HG03469 (cell line): ENCODE results near the gene CHST2.
"Not testable (repeated sequence)": the region's sequence is repeated elsewhere in the genome, so short reads cannot be mapped to it uniquely, and the experiment has no call there.

ENCODE experiments used
- ATAC-seq: cut with Tn5 transposase; IDR thresholded peaks from one replicate; pipeline ENCODE4 v1.9.1; 2021; ENCODE audit warnings: mild to moderate bottlenecking, moderate library complexity, moderate number of reproducible peaks; ENCODE audit not compliant: unreplicated experiment

The CHST2 gene

DNA sequence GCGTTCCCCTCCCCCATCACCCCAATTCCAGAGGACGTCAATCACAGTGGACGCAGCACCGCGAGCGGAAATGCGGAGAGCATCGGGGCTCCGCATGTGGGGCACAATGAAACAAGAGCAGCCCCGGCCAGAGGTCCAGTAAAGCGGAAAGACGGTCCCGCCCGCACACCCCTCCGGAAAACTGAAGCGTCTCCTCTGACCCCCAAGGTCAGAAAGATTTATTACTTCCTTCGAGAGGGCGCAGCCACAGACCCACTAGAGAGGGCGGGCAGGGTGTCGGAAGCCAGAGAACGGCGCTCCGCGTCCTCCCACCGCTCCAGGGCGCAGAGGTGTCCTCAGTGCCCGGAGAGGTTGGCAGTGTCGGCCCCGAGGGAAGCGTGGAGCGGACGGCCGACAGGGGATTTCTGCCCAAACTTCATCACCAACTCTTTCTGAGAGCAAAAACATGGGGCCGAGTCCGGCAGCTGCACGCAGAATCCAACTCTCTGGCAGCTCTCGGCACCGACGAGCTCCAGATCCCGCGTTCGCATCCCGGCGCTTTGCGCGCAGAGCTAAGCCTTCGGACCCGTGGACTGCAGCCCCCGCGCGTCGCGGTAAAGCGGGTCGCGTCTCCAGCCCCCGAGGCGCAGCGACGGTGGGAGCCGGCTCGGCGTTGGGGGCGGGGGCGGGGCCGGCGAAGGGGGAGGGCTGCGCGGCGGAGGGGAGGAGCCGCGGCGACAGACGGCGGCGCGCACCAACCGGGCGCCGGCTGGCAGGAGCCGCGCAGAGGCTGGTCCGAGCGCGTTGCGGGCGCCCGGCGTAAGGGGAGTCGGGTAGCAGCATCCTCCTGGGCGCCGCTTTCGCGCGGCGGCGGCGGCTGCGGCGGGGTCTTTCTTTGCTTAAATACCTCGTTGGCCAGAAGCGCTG, at the start of gene CHST2:
TSS of gene CHST2 (plus strand) at position 763 of the 906 bp plus-strand sequence. CDS start 1,046 bp downstream, outside the sequence.
- peak; percentile 48 for ATAC-seq

DNA sequence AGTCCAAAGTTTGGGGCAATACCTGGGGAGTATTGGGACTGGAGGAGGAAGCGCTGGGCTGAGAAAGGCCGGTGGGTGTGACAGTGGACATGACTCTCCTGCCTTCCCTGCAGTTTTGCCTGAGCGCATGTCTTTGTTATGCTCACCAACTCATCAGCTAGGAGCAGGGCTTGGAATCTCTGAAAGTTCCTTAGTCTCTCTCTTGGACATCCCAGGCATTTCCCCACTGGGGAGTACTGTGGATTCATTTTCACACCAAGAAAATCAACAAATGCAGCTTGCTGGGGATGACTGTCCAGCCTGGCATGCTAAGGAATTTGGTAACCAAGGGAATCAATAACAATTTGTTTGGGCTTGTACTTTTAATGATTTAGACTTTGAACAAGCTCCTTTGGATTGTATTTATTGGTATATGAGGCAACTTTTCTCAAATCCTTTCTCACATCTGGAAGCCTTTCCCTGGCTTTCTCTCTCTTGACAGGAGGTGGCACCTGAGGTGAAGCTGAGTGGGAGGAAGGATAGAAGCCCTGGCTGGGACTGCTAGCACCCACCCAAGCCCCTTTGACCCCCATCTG, 48.5 kb upstream of the CHST2 start:
- ATAC-seq = no peak

DNA sequence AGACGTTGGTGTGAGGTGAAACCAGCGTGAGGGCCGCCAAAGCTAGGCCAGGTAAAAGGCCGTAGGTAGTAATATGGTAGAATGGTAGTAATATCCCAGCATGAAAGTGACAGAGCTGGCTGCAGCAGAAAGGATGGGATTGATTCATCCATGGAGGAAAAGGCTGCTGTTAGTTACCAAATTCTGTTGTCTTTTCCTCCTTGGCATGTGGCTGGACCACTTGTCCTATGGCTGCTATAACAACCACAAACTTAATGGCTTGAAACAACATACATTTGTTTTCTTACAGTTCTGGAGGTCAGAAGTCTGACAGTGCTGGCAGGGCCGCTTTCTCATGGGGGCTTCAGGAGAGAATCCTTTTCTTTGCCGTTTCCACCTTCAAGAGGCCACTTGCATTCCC, 47.8 kb upstream of the CHST2 start:
- ATAC-seq = no peak

GRCh38 chr3:143072298-143073020, 47.1 kb upstream of the CHST2 start:
- not testable (repeated sequence) for ATAC-seq

DNA sequence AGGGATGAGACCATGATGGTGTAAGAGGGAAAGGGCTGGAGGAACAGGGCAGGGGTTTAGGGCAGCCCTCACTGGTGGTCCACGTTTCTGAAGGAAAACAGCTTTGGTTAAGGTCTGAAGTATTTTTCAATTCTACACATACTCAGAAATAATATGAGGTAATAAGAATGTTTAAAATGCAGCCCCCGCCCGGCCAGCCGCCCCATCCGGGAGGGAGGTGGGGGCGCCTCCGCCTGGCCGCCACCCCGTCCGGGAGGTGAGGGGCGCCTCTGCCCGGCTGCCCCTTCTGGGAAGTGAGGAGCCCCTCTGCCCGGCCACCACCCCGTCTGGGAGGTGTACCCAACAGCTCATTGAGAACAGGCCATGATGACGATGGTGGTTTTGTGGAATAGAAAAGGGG, 46.0 kb upstream of the CHST2 start:
- not testable (repeated sequence) for ATAC-seq

DNA sequence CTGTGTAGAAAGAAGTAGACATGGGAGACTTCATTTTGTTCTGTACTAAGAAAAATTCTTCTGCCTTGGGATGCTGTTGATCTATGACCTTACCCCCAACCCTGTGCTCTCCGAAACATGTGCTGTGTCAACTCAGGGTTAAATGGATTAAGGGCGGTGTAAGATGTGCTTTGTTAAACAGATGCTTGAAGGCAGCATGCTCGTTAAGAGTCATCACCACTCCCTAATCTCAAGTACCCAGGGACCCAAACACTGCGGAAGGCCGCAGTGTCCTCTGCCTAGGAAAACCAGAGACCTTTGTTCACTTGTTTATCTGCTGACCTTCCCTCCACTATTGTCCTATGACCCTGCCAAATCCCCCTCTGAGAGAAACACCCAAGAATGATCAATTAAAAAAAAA, 45.6 kb upstream of the CHST2 start:
- not testable (repeated sequence) for ATAC-seq

DNA sequence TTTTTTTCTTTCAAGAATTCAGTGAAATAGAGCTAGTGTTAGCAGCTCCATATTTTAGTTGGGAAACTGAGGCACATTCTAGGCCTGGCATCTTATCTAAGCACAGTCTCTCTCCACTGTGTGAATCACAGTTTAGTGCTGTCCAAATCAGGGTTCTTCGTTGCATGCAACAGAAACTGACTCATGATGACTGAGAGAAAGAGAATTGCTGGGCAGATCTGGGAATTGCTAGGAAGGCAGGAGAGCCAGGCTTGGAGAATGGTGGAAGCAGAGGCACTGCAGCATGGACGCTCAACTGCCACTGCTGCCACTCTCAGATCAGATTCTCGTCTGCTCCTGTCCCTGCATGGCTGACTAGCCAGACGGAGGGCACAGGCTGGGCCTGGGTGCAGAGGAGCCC, 40.7 kb upstream of the CHST2 start:
- no peak for ATAC-seq

DNA sequence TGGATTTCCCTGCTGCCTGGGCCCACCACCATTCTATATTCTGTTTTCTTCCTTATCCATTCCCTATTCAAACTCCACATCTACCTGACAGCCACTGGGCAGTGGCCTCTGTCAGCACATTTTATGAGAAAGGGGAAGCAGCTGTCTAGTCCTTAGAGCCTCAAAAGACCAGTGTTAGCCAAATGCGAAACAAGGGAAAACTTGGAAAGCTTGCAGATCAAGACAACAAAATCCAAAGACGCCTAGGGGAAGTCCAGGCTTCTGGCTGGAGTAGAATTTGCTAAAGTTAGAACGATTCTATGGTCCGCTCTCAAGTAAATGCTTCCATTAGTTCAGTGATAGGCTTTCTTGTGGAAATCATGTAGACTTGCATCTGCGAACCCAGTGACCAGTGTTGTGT, 39.4 kb upstream of the CHST2 start:
- ATAC-seq = no peak

- no peak for ATAC-seq
Measured at GRCh38 chr3:143081365-143081764, 38.2 kb upstream of the CHST2 start.

- peak; percentile 74 for ATAC-seq
Measured at GRCh38 chr3:143081844-143082778, 37.5 kb upstream of the CHST2 start.

- ATAC-seq = no peak
Measured at GRCh38 chr3:143083781-143084180, 35.8 kb upstream of the CHST2 start.

GRCh38 chr3:143084856-143085731, 34.5 kb upstream of the CHST2 start:
- no peak for ATAC-seq

GRCh38 chr3:143088835-143089234, 30.7 kb upstream of the CHST2 start:
- ATAC-seq = no peak

- ATAC-seq = no peak
Measured at GRCh38 chr3:143089965-143090364, 29.6 kb upstream of the CHST2 start.

DNA sequence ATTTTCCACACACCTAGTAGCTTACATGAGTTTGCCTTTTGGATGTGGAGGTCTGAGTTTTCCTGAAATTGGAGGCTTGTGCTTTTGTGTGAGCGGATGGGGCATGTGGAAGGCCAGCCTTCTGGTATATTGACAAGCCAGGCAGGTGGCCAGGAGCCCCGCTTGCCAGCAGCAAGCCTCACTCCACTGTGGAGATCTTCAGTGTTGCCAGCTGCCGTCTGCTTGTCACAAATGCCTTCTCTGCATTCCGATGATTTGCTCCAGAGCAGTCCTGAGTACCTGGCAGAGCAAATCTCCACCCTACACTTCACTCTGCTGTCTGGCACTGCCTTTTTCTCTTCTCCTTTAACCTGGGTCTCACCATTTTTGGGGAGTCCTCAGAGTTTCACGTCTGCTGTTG, 29.1 kb upstream of the CHST2 start:
- no peak for ATAC-seq

DNA sequence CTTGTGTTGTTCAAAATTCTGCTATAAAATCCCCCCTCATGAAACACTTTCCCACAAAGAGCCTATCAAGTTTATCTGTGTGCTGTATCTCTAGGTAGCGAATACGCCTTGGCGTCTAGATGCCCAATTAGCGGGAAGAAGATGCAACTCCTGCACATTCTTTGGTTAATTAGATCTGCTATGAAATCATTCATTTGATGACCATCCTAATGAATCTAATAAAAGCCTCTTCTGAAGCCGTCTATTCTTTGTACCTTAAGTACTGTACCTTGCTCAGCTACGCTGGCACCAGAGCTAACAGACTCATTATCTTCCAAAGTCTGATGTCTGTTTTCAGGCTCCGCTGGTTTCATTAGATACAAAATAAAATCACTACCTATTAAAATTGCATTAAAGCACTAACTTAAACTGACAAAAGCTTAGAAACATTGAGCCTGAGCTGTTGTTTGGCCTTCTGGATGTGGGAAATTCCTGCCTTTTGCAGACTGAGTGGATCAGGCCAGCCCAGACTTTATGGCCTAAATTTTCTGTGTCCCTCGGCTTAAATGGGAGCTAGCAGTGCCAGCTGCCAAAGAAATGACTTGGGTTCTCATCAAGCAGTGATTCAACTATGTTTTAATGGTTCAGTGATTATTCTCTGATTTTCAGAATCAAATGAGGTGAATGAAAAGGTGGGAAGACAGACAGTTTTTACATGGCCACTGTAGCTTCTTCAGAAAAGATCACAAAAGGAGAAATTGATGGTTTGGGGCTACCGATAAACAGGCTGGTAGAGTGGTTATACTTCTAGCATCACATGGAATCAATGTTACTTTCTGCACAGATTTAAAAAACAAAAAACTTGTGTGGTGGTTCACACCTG, 28.4 kb upstream of the CHST2 start:
- ATAC-seq = no peak

GRCh38 chr3:143092191-143092590, 27.4 kb upstream of the CHST2 start:
- no peak for ATAC-seq

DNA sequence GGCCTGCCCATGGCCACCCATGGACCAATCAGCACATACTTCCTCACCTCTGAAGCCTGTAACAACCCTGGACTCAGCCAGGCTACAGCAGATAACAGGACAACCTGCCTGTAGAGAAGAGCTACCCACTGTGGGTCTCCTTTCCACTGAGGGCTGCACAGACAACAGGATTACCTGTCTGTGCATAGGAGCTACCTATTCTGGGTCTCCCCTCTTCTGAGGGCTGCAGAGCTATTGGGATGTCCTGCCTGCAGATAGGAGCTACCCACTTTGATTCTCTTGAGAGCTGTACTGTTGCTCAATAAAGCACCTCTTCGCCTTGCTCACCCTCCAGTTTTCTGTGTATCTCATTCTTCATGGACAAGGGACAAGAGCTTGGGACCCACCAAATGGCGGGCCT, 23.8 kb upstream of the CHST2 start:
- no peak for ATAC-seq
